ENCODE measurements around the gene DGKE.

Gene DGKE

DNA sequence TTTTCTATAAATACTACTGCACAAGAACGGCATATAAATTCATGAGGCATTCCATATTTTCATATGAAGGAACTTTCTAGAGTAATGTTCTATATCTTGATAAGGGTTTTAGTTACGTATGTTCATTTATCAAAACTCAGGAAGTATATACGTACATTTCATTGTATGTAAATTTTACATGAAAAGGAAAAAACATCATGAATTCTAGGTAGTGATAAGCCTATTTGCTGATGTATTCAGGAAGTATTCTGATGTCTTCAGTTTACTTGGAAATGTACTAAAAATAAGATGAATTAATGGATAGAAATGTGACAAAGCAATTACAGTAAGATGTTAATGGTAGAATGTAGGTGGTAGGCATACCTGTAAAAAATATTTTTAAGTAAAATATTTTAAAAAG, 4.7 kb downstream of the DGKE start:
- Histone ChIP-seq H3K36me3 (ENCODE audit: low read depth) (peaks cover 39% of the 10 kb centered on the region), H3K9me3 (ENCODE audit: severe bottlenecking) (no peaks in the 10 kb centered on the region), H3K27me3 (ENCODE audit: insufficient read depth, poor library complexity, severe bottlenecking) (no peaks in the 10 kb centered on the region), H3K4me1 (ENCODE audit: insufficient read depth, poor library complexity, severe bottlenecking) (peaks cover 14% of the 10 kb centered on the region), H3K4me3 (ENCODE audit: severe bottlenecking) (no peak overlapping the region), H3K27ac (ENCODE audit: poor library complexity, severe bottlenecking) (no peak overlapping the region)
- TF ChIP-seq, protein P1, sequence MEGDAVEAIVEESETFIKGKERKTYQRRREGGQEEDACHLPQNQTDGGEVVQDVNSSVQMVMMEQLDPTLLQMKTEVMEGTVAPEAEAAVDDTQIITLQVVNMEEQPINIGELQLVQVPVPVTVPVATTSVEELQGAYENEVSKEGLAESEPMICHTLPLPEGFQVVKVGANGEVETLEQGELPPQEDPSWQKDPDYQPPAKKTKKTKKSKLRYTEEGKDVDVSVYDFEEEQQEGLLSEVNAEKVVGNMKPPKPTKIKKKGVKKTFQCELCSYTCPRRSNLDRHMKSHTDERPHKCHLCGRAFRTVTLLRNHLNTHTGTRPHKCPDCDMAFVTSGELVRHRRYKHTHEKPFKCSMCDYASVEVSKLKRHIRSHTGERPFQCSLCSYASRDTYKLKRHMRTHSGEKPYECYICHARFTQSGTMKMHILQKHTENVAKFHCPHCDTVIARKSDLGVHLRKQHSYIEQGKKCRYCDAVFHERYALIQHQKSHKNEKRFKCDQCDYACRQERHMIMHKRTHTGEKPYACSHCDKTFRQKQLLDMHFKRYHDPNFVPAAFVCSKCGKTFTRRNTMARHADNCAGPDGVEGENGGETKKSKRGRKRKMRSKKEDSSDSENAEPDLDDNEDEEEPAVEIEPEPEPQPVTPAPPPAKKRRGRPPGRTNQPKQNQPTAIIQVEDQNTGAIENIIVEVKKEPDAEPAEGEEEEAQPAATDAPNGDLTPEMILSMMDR (IDR thresholded peaks at IDR 0.05; ENCODE audit: poor library complexity, severe bottlenecking) = no peak
- no peak for ATAC-seq (ENCODE audit: low read depth)
- DNase-seq (ENCODE audit: low spot score) = no peak

DNA sequence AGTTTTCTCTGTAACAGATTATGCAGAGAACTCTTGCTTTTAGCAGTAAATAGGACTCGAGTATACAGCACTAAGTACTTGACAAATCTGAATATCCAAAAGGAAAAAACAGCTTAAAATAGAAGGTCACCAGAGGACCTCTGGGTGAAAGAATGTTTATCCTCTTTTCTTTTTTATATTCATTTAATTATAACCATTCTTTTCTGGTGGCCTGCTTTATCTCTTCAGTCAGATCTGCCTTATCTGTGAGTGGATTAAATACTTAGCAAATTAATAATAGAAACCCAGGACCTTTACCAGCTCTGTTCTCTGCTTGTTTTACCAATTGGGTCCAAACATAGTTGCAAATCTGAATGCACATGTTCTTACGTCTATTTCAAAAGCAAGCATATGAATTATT, 8.6 kb downstream of the DGKE start:
- TF ChIP-seq, protein P1 (IDR thresholded peaks at IDR 0.05; ENCODE audit: poor library complexity, severe bottlenecking) = no peak
- no peaks in the 10 kb centered on the region for H3K27me3 ChIP-seq (ENCODE audit: insufficient read depth, poor library complexity, severe bottlenecking)
- DNase-seq (ENCODE audit: low spot score) = no peak
- H3K4me3 ChIP-seq (ENCODE audit: severe bottlenecking) = no peak overlapping the region
- ATAC-seq (ENCODE audit: low read depth) = no peak
- H3K9me3 ChIP-seq (ENCODE audit: severe bottlenecking) = no peaks in the 10 kb centered on the region
- H3K27ac ChIP-seq (ENCODE audit: poor library complexity, severe bottlenecking) = no peak overlapping the region
- H3K36me3 ChIP-seq (ENCODE audit: low read depth) = peaks cover 60% of the 10 kb centered on the region
- H3K4me1 ChIP-seq (ENCODE audit: insufficient read depth, poor library complexity, severe bottlenecking) = no peaks in the 10 kb centered on the region

GRCh38 chr17:56845934-56846333, 12.0 kb downstream of the DGKE start:
- H3K4me1 ChIP-seq (ENCODE audit: insufficient read depth, poor library complexity, severe bottlenecking) = no peaks in the 10 kb centered on the region
- H3K9me3 ChIP-seq (ENCODE audit: severe bottlenecking) = no peaks in the 10 kb centered on the region
- DNase-seq (ENCODE audit: low spot score) (no peak), ATAC-seq (ENCODE audit: low read depth) (no peak)
- TF ChIP-seq, protein P1 (IDR thresholded peaks at IDR 0.05; ENCODE audit: poor library complexity, severe bottlenecking) = no peak
- peaks cover 69% of the 10 kb centered on the region for H3K36me3 ChIP-seq (ENCODE audit: low read depth)
- no peaks in the 10 kb centered on the region for H3K27me3 ChIP-seq (ENCODE audit: insufficient read depth, poor library complexity, severe bottlenecking)
- no peak overlapping the region for H3K4me3 ChIP-seq (ENCODE audit: severe bottlenecking)
- H3K27ac ChIP-seq (ENCODE audit: poor library complexity, severe bottlenecking) = no peak overlapping the region

- H3K4me3 ChIP-seq (ENCODE audit: severe bottlenecking) = no peak overlapping the region
- TF ChIP-seq, protein P1 (IDR thresholded peaks at IDR 0.05; ENCODE audit: poor library complexity, severe bottlenecking) = no peak
- peaks cover 73% of the 10 kb centered on the region for H3K36me3 ChIP-seq (ENCODE audit: low read depth)
- no peaks in the 10 kb centered on the region for H3K9me3 ChIP-seq (ENCODE audit: severe bottlenecking)
- H3K4me1 ChIP-seq (ENCODE audit: insufficient read depth, poor library complexity, severe bottlenecking) = no peaks in the 10 kb centered on the region
- no peak for DNase-seq (ENCODE audit: low spot score)
- no peak overlapping the region for H3K27ac ChIP-seq (ENCODE audit: poor library complexity, severe bottlenecking)
- ATAC-seq (ENCODE audit: low read depth) = no peak
- no peaks in the 10 kb centered on the region for H3K27me3 ChIP-seq (ENCODE audit: insufficient read depth, poor library complexity, severe bottlenecking)
Observed at GRCh38 chr17:56847106-56847505, 13.2 kb downstream of the DGKE start.

DNA sequence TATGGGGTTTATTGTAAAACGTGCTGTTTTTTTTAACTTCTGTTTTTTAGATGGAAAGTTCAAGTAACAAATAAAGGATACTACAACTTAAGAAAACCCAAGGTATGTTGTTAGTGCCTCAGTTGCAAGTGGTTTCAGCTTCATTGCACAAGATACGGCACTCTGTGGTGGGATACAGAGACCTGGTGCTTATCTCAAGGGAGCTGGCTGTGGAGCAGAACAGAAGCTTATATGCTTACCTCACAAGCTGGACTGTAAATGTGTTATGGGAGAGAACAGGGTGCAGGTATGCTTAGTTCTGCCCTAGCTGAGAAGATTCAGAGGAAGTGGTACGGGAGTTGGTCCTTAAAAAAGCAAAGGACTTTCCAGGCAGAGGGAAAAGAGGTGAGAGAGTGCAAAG, 15.2 kb downstream of the DGKE start:
- Histone ChIP-seq H3K9me3 (ENCODE audit: severe bottlenecking) (no peaks in the 10 kb centered on the region), H3K36me3 (ENCODE audit: low read depth) (peaks cover 64% of the 10 kb centered on the region), H3K4me1 (ENCODE audit: insufficient read depth, poor library complexity, severe bottlenecking) (no peaks in the 10 kb centered on the region), H3K4me3 (ENCODE audit: severe bottlenecking) (no peak overlapping the region), H3K27me3 (ENCODE audit: insufficient read depth, poor library complexity, severe bottlenecking) (no peaks in the 10 kb centered on the region), H3K27ac (ENCODE audit: poor library complexity, severe bottlenecking) (no peak overlapping the region)
- DNase-seq (ENCODE audit: low spot score) = no peak
- TF ChIP-seq, protein P1 (IDR thresholded peaks at IDR 0.05; ENCODE audit: poor library complexity, severe bottlenecking) = no peak
- no peak for ATAC-seq (ENCODE audit: low read depth)
